HEK293 (cell line): ENCODE data around the gene BCKDHB.

ENCODE experiments used
- CTCF ChIA-PET: fragments of 350-600 bp; formaldehyde crosslinking; extraction: SDS; loops from one replicate; lab custom pipeline; 2021; ENCODE audit warnings: antibody characterized with exemption; lab: Yijun Ruan, JAX
- POLR2A ChIA-PET: fragments of 300-600 bp; formaldehyde crosslinking; extraction: SDS; loops from one replicate; lab custom pipeline; 2020; ENCODE audit warnings: antibody characterized with exemption, inconsistent platforms; lab: Yijun Ruan, JAX
- H3K27ac ChIP-seq: fragments of 200-500 bp; sonication (Bioruptor generic); 2 replicates; pipeline ENCODE4 v1.5.1; 2014; ENCODE audit warnings: low read depth, low read length, control low read depth, inconsistent platforms; ENCODE audit errors: extremely low read depth
- H3K36me3 ChIP-seq, 2 experiments: fragments of 200-500 bp in 1 of 2; sonication (Bioruptor generic) in 1 of 2; 1 replicate in 1 of 2; 2 replicates in 1 of 2; pipeline ENCODE4 v1.5.1; 2014 to 2017; ENCODE audit warnings: inconsistent platforms in 2 of 2, low read length in 2 of 2; ENCODE audit not compliant: control insufficient read depth in 2 of 2, insufficient read depth in 1 of 2
- H3K4me1 ChIP-seq: fragments of 200-500 bp; sonication (Bioruptor generic); 2 replicates; pipeline ENCODE4 v1.5.1; 2014; ENCODE audit warnings: mild to moderate bottlenecking, low read length, inconsistent platforms; ENCODE audit not compliant: control insufficient read depth, insufficient read depth
- H3K4me3 ChIP-seq: 2 replicates; pipeline ENCODE4 v1.5.1; 2011; ENCODE audit warnings: low read depth, mild to moderate bottlenecking, control low read depth, low read length, moderate library complexity
- H3K9me3 ChIP-seq: fragments of 200-500 bp; sonication (Bioruptor generic); 2 replicates; pipeline ENCODE4 v1.5.1; 2014; ENCODE audit warnings: low read depth, low read length, inconsistent platforms; ENCODE audit not compliant: control insufficient read depth, insufficient read depth
- ZNF114 ChIP-seq: fragments of 450-650 bp; formaldehyde crosslinking; IDR thresholded peaks from 2 replicates; pipeline ENCODE4 v1.5.0; 2017; ENCODE audit warnings: missing biosample characterization, missing genetic modification characterization
- ZNF148 ChIP-seq: fragments of 450-650 bp; formaldehyde crosslinking; IDR thresholded peaks from 2 replicates; pipeline ENCODE4 v1.5.0; 2017; ENCODE audit warnings: missing biosample characterization, missing genetic modification characterization, borderline replicate concordance
- ZNF555 ChIP-seq: fragments of 450-650 bp; formaldehyde crosslinking; conservative IDR thresholded peaks from 2 replicates; pipeline ENCODE4 v1.5.1; 2017; ENCODE audit warnings: missing biosample characterization, mild to moderate bottlenecking, missing genetic modification characterization, inconsistent platforms
- ZNF585B ChIP-seq: fragments of 450-650 bp; formaldehyde crosslinking; IDR thresholded peaks from 2 replicates; pipeline ENCODE4 v1.5.1; 2016; ENCODE audit warnings: missing biosample characterization, missing genetic modification characterization

Gene BCKDHB

GRCh38 chr6:80382811-80383210 is 276.3 kb downstream of the BCKDHB start (continued):
- TF ChIP-seq ZNF148 (tag by site-specific recombination) (no peak), ZNF114 (no peak), ZNF585B (no peak)

GRCh38 chr6:80388507-80388906 is 282.0 kb downstream of the BCKDHB start:
- H3K4me1 ChIP-seq = no peaks in the 10 kb centered on the region
- ChIA-PET POLR2A (no interaction called here), CTCF (no interaction called here)
- H3K4me3 ChIP-seq = no peak overlapping the region
- no peak overlapping the region for H3K27ac ChIP-seq
- TF ChIP-seq ZNF555 = no peak
- no peaks in the 10 kb centered on the region for H3K36me3 ChIP-seq
- H3K9me3 ChIP-seq = no peaks in the 10 kb centered on the region
